ENCODE data around the gene NTN3.

NTN3 gene

GRCh38 chr16:2505695-2506094 is 34.6 kb downstream of the NTN3 start:
- Histone ChIP-seq H3K4me3 (ENCODE audit: severe bottlenecking) (no peak overlapping the region), H3K27ac (ENCODE audit: poor library complexity, severe bottlenecking) (no peak overlapping the region), H3K9me3 (ENCODE audit: severe bottlenecking) (no peaks in the 10 kb centered on the region), H3K4me1 (ENCODE audit: insufficient read depth, poor library complexity, severe bottlenecking) (no peaks in the 10 kb centered on the region), H3K27me3 (ENCODE audit: insufficient read depth, poor library complexity, severe bottlenecking) (no peaks in the 10 kb centered on the region), H3K36me3 (ENCODE audit: low read depth) (no peaks in the 10 kb centered on the region)
- ATAC-seq (ENCODE audit: low read depth): no peak
- DNase-seq (ENCODE audit: low spot score): no peak
- TF ChIP-seq, protein P1, sequence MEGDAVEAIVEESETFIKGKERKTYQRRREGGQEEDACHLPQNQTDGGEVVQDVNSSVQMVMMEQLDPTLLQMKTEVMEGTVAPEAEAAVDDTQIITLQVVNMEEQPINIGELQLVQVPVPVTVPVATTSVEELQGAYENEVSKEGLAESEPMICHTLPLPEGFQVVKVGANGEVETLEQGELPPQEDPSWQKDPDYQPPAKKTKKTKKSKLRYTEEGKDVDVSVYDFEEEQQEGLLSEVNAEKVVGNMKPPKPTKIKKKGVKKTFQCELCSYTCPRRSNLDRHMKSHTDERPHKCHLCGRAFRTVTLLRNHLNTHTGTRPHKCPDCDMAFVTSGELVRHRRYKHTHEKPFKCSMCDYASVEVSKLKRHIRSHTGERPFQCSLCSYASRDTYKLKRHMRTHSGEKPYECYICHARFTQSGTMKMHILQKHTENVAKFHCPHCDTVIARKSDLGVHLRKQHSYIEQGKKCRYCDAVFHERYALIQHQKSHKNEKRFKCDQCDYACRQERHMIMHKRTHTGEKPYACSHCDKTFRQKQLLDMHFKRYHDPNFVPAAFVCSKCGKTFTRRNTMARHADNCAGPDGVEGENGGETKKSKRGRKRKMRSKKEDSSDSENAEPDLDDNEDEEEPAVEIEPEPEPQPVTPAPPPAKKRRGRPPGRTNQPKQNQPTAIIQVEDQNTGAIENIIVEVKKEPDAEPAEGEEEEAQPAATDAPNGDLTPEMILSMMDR (IDR thresholded peaks at IDR 0.05; ENCODE audit: poor library complexity, severe bottlenecking): no peak

DNA sequence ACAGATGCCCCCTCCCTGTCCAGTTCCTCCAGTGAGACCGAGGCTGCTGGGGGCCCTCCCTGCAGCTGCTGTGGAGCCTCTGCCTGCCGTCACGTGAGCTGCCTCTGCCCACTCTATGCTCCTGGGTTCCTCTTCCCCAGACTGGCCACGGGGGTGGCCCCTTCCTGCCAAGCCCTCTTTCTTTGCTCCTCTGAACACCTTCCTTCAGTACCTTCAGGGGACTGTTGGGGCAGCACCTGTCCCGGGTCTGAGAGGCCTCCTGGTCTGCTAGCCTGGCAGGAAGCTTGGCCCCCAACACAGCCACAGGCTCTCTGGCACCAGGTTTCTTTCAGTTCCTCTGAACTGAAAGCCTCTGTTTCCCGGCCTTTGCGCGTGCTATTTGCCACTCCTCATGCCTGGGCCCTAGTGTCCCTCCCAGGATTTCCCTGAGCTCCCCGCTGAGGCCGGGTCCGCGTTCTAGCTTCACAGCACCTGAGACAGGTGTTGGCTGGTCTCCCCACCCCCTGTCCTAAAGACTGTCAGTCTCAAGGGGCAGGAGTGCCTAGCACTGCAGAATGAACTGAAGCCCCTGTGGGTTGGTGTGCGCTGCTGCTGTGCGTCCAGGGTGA is 36.1 kb downstream of the NTN3 start:
- Histone ChIP-seq H3K4me3 (ENCODE audit: severe bottlenecking) (no peak overlapping the region), H3K27ac (ENCODE audit: poor library complexity, severe bottlenecking) (no peak overlapping the region), H3K4me1 (ENCODE audit: insufficient read depth, poor library complexity, severe bottlenecking) (no peaks in the 10 kb centered on the region), H3K36me3 (ENCODE audit: low read depth) (no peaks in the 10 kb centered on the region), H3K27me3 (ENCODE audit: insufficient read depth, poor library complexity, severe bottlenecking) (no peaks in the 10 kb centered on the region), H3K9me3 (ENCODE audit: severe bottlenecking) (no peaks in the 10 kb centered on the region)
- DNase-seq (ENCODE audit: low spot score) (no peak), ATAC-seq (ENCODE audit: low read depth) (no peak; the same call in 2 of the 3 replicates)
- TF ChIP-seq, protein P1 (IDR thresholded peaks at IDR 0.05; ENCODE audit: poor library complexity, severe bottlenecking): no peak

- ATAC-seq (ENCODE audit: low read depth) (no peak), DNase-seq (ENCODE audit: low spot score) (no peak)
- no peaks in the 10 kb centered on the region for H3K27me3 ChIP-seq (ENCODE audit: insufficient read depth, poor library complexity, severe bottlenecking)
- H3K4me1 ChIP-seq (ENCODE audit: insufficient read depth, poor library complexity, severe bottlenecking): no peaks in the 10 kb centered on the region
- H3K27ac ChIP-seq (ENCODE audit: poor library complexity, severe bottlenecking): no peak overlapping the region
- TF ChIP-seq, protein P1 (IDR thresholded peaks at IDR 0.05; ENCODE audit: poor library complexity, severe bottlenecking): no peak
- H3K9me3 ChIP-seq (ENCODE audit: severe bottlenecking): no peaks in the 10 kb centered on the region
- H3K4me3 ChIP-seq (ENCODE audit: severe bottlenecking): no peak overlapping the region
- H3K36me3 ChIP-seq (ENCODE audit: low read depth): no peaks in the 10 kb centered on the region
These were observed 36.6 kb downstream of the NTN3 start for GRCh38 chr16:2507665-2508064.

GRCh38 chr16:2508722-2509400 is 37.8 kb downstream of the NTN3 start:
- H3K36me3 ChIP-seq (ENCODE audit: low read depth): no peaks in the 10 kb centered on the region
- no peaks in the 10 kb centered on the region for H3K27me3 ChIP-seq (ENCODE audit: insufficient read depth, poor library complexity, severe bottlenecking)
- H3K27ac ChIP-seq (ENCODE audit: poor library complexity, severe bottlenecking): no peak overlapping the region
- ATAC-seq (ENCODE audit: low read depth) (no peak), DNase-seq (ENCODE audit: low spot score) (no peak)
- H3K4me1 ChIP-seq (ENCODE audit: insufficient read depth, poor library complexity, severe bottlenecking): no peaks in the 10 kb centered on the region
- no peak overlapping the region for H3K4me3 ChIP-seq (ENCODE audit: severe bottlenecking)
- no peaks in the 10 kb centered on the region for H3K9me3 ChIP-seq (ENCODE audit: severe bottlenecking)
- TF ChIP-seq, protein P1 (IDR thresholded peaks at IDR 0.05; ENCODE audit: poor library complexity, severe bottlenecking): no peak

All from RWPE2 (cell line).